HG03196 (cell line): ENCODE data around the gene AEBP1.

ENCODE experiments used
- ATAC-seq: cut with Tn5 transposase; IDR thresholded peaks from one replicate; pipeline ENCODE4 v1.9.1; 2021; ENCODE audit not compliant: unreplicated experiment

The AEBP1 gene

DNA sequence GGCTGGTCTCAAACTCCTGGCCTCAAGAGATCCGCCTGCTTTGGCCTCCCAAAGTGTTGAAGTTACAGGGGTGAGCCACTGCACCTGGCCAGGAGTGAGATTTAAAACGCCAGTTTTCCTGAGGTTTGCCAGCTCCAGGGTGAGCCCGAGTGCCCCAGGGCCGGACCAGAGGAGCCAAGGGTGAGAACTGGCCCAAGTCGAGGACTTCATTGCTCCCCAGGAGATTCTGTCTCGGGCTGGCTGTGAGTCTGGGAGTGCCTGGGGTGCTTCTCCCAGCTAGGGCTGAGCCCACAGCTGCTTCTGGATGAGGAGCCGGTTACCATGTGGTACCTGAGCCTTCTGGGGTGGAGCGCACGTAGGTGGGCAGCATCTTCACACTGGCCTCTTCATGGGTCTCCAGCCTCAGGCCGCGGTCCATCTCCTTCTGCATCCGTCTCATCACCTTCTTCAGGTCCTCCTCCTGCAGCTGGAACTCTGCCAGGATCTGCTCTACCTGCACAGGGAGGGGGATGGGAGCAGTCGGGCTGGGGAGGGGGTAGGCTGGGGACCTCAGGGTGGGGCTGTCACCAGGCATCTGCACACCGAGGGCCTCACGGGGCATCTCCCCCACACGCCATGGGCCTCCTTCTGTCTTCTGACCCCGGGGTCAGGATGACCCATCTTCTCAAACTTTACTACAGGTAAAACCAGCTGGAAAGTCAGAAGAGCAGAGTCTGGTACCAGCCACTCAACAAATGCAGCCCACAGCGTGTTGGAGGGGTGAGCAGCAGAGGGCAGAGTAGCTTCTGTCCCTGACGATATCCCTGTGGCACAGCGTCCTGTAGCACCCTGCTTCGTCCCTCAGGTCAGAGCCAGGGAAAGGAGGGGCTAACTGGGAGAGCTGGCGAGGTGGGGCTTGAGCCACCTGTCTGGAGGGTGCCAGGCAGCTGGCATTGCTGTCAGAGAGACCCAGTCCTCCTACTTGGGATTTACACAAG is 49.1 kb downstream of the AEBP1 start:
- no peak for ATAC-seq

DNA sequence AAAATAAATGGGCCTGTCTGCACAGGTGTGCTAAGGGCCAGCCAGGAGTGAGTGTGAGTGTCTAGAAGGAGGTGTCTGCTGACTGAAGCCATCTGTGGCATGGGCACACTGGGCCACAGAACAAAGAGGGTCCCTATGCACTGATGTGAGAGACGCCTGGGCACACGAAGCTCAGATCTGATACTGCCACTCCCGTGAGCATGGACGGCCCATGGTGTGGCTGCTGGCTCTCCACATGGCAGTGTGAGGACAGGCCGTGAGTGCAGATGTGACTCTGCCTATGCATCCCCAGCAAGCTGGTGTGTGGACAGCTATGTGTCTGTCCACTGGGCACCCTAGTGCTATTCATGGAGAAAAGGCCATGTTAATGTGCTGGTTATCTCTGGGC is 49.8 kb downstream of the AEBP1 start:
- ATAC-seq, result no peak

DNA sequence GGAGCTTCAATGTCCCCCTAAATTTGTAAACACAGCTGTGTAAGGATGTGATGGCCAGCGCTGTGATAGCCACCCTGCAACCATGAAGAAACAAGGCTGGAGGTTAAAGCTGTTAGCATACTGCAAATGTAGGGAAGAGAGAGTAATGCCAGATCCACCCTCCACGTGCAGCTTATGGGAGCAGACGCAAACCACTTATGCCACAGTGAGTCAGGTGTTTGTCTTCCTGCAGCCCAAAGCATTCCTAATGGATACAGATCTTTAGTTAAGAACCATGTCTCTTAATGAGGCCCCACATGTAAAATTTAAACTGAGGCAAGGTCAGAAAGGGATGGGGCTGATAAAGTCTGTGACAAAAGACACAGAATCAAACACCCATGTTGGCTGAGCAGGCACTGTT is 50.6 kb downstream of the AEBP1 start:
- ATAC-seq, result no peak

DNA sequence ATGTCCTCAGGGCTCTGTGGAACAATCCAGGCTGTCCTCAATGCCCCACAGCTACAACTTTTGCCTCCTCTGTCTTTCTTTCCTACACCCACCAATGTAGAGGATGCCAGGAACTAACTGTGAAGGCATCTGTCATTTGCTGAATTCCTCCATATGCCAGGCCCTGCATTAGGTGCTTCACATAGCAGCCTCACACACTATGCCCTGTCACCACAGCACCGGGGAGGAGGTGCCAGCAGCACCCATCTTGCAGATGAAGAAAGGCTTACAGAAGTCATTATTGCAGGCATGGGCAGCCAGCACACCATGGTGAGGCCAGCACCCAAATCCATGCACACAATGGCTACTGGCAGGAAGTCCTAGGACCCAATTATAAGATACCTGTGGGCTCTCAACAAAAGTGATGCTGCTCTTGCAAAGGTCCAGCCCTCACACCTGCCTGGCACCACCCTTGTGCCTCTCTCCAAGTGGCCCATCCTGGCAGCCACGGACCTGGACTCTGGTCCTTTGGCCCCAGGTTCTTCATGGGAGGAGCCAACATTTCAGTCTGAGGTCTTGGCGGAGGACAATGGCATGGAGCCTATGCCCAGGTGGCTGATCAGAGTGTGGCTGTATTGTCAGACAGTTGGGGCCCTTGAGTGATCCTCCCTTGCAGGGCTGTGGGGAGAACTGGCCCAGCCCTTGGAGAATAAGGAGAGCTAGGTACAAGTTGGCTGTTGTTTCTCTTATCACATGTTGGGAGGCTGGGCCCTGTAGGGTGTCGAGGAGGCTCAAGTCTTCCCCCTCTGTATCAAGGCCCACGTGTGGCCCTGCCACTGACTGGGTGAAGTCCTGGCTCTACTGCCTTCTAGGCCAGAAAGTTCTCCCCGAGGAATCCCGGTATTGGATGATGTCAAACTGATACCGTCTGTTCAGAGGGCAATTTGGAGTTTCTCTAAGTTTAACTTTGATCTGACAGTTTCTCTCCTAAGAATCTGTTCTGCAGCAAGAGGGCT is 51.3 kb downstream of the AEBP1 start:
- no peak for ATAC-seq

DNA sequence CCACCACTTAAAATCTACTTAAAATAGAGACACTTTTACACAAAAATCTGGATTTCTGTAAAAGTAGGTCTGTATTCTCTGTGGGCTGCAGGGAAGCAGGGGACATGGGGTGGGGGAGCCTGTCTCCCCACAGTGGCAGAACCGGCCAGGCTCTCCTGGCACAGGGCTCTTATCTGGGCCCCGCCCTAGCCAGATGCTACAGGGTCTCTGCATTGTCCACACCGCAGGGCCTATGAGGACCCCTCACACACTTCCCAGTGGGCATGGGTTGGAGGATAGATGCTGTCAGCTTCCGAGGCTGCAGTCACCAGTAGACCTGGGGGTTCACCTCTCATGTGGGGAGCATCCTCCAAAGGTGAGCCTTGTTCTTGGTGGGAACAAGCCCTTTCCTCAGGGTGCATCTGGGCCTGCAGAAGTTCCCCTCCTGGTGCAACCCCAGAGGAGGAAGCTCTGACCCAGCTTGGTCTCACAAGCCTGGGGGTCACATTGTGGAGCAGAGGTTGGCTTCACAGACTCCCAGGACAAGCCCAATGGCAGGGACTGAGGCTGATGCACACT is 52.4 kb downstream of the AEBP1 start:
- no peak for ATAC-seq

DNA sequence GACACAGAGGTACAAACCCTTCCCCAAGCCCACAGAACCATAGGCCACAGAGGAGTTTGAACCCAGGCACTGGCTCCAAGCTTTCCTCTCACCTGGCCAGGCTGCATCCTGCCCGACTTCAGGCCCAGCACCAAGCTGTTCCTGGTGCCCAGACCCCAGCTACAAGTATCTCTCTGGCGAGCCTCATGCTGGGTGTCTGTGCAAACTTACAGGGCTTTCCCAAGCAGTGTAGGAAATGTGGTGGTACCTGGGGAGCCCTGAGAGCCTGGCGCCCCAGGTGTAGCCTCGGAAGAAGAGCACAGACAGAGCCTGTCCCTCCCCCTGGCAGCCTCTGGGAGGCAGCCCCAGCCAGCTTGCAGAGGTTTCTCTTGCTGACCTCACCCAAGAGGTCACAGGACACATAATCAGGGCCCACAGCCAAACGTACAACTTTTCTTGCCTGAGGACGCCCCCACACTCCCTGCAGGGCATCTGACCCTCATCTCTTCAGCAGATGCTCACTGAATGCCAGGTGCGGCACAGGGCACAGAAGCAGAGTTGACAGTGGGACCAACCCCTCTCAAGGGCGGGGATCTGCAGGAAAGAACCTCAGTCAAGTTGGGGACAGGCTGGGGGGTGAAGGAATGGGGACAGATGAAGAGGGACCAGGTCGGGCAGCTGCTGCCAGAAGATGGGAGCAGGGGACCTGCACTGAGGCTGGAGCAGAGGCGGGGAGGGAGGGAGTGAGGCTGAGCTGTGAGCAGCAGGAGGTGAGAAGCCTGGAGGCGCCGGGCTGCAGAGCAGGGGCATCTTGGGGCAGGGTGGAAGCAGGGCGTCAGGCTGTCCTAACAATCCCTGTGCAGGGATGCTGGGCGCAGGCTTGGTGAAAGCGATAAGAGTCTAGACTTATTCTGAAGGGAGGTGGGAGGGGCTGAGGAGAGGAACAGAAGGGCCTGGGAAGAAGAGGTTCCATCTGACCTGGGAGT is 53.3 kb downstream of the AEBP1 start:
- ATAC-seq, result no peak

DNA sequence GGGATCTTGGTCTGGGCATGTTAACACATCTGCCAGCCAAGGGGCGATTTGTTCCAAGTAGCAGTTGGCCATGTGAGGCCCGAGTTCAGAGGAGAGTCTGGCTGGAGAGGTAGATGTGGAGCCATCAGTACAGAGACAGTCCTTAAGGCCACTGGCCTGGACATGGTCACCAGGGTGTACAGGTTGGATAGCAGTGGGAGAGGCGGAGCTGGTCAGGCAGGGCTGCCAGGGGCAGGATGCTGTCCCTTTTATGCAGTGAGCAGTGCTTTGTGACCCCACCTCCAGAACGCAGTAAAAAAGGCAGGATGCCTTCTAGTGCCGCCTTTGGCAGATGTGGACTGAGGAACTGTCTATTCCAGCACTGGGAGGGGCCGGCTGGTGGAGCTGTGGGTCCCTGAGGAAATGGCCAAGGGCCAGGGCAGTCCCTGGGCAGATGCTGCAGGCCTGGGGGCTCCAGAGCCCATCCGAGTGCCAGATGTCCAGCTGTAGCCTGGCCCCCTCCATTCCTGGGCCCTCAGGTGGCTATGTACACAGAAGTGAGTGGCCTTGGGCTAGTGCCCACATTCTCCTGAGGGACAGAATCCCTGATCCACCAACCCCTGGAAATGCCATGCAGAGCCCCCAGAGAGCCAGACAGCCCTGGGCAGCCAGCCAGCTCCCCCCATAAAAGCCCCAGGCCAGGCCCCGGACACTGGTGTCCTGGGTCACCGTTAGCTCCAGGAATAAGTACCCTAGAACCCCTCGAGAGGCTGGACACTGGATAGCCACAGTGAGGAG is 54.1 kb downstream of the AEBP1 start:
- no peak for ATAC-seq

DNA sequence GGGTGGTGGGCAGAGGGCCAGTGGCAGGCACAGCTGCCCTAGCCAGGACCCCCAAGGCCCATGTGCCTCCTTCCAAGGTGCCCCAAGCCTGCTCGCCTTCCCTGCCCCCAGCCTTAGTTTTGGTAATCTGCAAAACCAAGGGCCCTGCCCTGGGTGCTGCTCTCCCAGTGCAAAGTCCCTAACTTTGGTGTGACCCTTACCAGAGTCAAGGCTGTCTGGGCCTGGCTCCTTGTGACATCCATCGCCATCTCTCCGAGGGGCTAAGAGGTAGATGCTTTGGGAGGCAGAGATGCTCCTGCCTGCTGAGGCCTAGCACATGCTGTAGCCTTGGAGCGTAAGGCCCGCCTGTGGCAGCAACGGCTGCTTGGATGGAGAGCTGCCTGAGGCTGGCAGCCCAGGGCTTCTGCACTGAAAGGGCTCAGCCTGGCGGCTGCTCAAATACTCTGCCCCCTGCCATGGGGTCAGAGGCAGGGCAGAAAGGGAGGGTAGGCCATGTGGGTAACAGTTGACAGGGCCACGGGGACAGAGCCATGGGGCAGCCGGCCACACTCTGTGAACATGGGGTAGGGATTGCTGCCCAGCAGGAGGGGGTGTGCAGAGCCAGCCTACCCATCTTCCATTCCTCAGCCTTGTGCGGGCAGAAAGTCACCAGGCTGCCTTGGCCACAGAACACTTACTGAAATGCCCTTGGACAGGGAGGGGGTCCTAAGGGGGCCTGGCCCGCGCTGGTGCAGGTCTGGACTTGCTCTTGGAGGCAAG is 54.9 kb downstream of the AEBP1 start:
- ATAC-seq, result no peak

DNA sequence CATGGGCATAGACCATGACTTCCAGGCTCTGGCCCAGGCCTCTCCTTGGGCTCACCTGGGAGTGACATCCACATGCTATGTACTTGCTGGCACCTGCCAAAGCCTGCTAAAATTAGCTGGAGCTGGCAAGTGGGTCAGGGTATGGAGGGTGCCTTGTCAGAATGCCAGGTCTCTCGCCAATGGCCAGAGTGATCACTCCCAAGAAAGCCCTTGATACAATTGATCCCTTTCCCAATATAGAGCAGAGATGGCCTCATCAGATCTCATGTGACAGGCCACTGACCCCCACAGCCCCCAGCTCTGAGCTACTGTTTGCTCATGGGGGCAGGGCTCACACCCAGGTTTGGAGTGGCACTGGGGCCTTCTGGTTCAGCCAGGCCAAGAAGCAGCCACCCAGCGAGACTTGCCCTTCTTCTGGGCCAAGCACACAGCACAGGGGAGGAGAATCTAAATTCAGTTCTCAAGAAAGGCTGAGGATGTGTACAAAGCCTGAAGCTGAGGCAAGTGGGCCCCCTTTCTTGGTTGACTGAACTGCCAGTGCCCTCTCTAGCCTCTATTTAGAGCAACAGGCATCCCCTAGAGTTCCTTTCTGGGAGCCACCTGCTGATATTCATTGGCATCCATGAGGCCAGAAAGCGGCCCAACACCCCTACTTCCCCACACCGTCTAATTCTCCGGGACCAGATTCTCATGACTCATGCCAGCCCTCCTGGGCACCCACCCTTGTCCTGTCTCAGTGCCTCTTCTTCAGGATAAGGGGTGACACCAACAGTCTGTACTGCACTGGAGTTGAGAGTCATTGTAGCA is 55.9 kb downstream of the AEBP1 start:
- no peak for ATAC-seq

DNA sequence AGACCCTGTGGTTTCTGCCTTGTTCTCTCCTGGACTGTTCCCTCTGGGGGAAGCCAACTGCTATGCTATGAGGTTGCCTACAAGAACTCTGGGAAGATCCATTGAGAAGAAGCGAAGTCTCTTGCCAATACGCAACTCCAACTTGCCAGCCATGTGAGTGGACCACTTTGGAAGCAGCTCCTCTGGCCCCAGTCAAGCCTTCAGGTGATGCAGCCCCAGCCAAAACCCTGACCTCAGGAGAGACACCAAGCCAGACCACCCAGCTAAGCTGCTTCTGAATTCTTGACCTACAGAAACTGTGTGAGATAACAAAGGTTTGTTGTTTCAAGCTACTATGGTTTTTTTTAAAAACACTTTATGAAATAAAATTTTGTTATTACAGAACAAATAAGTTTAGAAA is 57.2 kb downstream of the AEBP1 start:
- no peak for ATAC-seq

DNA sequence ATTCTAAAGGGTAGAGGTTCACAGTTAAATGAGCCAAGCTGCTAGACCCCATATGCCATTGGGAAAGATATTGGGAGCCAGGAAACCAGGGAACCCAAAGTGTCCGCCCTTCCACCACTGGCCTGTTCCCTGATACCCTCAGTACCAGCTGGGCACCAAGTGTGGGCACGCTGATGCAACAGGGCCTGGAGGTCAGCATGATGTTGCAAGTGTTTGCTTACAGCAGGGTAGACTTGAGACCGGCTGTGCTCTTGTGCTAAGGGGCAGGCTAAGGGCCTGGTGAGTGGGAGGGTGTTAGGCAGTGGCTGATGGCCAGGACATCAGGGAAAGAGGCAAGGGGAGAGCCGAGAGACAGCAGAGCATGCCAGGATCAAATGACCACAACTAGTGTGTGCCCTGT is 58.0 kb downstream of the AEBP1 start:
- ATAC-seq, result no peak

DNA sequence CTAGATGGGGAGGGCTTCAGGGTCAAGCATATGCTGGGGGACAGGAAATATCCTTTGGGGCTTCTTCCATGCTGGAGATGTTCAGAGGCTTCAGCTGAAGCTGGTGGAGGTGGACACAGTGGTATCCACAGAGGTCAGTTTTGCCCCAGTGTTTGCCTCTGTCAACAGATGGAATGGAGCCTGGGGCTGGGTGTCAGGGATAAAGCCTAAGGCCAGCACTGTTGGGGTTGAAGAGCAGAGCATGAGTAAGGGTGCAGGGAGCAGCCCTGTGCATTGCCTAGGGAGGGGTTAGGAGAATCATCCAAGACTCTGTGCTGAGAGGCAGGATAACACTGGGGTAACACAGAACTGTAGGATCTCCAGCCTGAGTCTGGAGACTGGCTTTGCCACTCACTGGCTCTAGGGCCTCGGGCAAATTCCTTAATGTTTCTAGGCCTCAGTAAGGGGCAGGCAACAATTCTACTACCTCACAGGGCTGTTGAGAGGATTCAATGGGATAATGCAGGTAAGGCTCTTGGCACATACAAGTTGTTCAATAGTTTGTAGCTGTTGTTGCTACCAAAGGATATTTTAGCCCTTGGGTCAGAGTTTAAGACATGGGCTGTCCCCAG is 58.7 kb downstream of the AEBP1 start:
- no peak for ATAC-seq

DNA sequence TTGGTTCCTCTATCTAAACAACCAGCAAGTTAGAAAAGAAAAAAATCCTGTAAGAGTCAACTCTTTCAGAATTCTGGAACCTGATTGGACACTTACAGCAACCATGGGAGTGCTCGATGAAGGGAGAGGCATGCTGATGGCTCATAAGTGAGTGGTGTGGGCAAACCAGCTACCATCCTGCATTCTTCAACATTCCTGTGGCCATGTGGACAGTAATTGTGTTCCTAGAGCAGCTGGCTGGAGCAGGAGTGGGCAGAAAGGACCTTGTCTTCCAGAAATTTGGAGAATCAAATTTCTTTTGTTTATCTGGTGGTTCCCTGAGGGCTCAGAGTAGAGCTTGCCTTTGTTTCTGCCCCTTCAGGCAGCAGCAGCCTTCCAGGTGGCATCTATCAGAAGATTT is 59.4 kb downstream of the AEBP1 start:
- ATAC-seq, result no peak
